ENCODE data around the gene ASRGL1.

GRCh38 chr11:62309991-62310390, 27.3 kb upstream of the ASRGL1 start:
- TF ChIP-seq, protein P1, sequence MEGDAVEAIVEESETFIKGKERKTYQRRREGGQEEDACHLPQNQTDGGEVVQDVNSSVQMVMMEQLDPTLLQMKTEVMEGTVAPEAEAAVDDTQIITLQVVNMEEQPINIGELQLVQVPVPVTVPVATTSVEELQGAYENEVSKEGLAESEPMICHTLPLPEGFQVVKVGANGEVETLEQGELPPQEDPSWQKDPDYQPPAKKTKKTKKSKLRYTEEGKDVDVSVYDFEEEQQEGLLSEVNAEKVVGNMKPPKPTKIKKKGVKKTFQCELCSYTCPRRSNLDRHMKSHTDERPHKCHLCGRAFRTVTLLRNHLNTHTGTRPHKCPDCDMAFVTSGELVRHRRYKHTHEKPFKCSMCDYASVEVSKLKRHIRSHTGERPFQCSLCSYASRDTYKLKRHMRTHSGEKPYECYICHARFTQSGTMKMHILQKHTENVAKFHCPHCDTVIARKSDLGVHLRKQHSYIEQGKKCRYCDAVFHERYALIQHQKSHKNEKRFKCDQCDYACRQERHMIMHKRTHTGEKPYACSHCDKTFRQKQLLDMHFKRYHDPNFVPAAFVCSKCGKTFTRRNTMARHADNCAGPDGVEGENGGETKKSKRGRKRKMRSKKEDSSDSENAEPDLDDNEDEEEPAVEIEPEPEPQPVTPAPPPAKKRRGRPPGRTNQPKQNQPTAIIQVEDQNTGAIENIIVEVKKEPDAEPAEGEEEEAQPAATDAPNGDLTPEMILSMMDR (IDR thresholded peaks at IDR 0.05): no peak
- no peak for TF ChIP-seq POLR2AphosphoS5 (IDR thresholded peaks at IDR 0.05)
